ENCODE results near the gene TAF10.

Gene TAF10

GRCh38 chr11:6571434-6572008 is 40.5 kb downstream of the TAF10 start:
- H3K4me3 ChIP-seq (ENCODE audit: low read depth, low read length): no peak overlapping the region
- no peak for TF ChIP-seq CTCF (IDR thresholded peaks at IDR 0.05; ENCODE audit: borderline replicate concordance, insufficient read depth, low read depth, low read length)

GRCh38 chr11:6570691-6571427 is 41.2 kb downstream of the TAF10 start:
- TF ChIP-seq CTCF (IDR thresholded peaks at IDR 0.05; ENCODE audit: borderline replicate concordance, insufficient read depth, low read depth, low read length): no peak
- H3K4me3 ChIP-seq (ENCODE audit: low read depth, low read length): no peak overlapping the region

GRCh38 chr11:6569706-6570105 is 42.3 kb downstream of the TAF10 start:
- TF ChIP-seq CTCF (IDR thresholded peaks at IDR 0.05; ENCODE audit: borderline replicate concordance, insufficient read depth, low read depth, low read length): no peak
- H3K4me3 ChIP-seq (ENCODE audit: low read depth, low read length): no peak overlapping the region

- TF ChIP-seq CTCF (IDR thresholded peaks at IDR 0.05; ENCODE audit: borderline replicate concordance, insufficient read depth, low read depth, low read length): no peak
These were observed 43.7 kb downstream of the TAF10 start for GRCh38 chr11:6568191-6568918.

GRCh38 chr11:6567371-6567745 is 44.7 kb downstream of the TAF10 start:
- no peak for TF ChIP-seq CTCF (IDR thresholded peaks at IDR 0.05; ENCODE audit: borderline replicate concordance, insufficient read depth, low read depth, low read length)
- no peak overlapping the region for H3K4me3 ChIP-seq (ENCODE audit: low read depth, low read length)

More at GRCh38 chr11:6568191-6568918, 43.7 kb downstream of the TAF10 start:
- H3K4me3 ChIP-seq (ENCODE audit: low read depth, low read length): no peak overlapping the region

DNA sequence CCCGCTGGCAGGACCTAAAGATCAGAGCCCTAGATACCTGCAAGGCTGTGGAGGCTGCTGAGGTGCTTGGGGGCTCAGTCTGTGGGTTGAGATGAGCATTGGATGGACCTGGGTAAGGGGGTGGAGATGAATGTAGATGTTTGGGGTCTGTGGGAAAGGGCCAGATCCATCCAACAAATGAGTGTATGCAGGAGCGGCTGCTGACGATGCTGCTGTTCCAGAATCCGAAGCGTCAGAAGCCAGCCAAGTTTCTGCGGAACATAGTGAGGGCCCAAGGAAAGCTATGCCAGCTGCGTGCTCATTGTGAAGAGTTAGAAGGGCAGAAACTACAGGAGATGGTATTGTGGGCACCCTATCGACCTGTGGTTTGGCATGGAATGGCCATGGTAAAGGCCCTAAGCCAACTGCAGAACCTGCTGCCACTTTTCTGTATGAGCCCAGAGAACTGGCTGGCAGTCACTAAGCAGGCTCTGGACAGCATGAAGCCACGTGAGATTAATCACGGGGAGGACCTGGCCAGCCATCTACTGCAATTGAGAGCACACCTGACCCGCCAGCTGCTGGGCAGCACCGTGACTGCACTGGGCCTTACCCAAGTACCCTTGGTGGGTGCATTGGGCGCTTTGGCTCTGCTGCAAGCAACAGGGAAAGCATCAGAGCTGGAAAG is 45.2 kb downstream of the TAF10 start:
- TF ChIP-seq CTCF (IDR thresholded peaks at IDR 0.05; ENCODE audit: borderline replicate concordance, insufficient read depth, low read depth, low read length): no peak
- H3K4me3 ChIP-seq (ENCODE audit: low read depth, low read length): no peak overlapping the region

Measured in GM12875 (cell line).